NCI-H345 treated with DMSO at 0.1 percent for 48 hours (cell line): ENCODE results near the gene TBC1D20.
A peak's percentile ranks its signal among the peaks of the same experiment; 100 is the strongest.

Experiments
- DNase-seq: peaks from one replicate; lab custom pipeline; 2025; ENCODE audit not compliant: unreplicated experiment; lab: John Stamatoyannopoulos, UW

TBC1D20 gene

GRCh38 chr20:438571-439469, 23.5 kb downstream of the TBC1D20 start:
- DNase-seq: no peak

GRCh38 chr20:437787-438486, 24.4 kb downstream of the TBC1D20 start:
- no peak for DNase-seq

- no peak for DNase-seq
These were observed 25.9 kb downstream of the TBC1D20 start for GRCh38 chr20:436476-436875.

GRCh38 chr20:435558-435957, 26.8 kb downstream of the TBC1D20 start:
- no peak for DNase-seq

GRCh38 chr20:434661-435419, 27.5 kb downstream of the TBC1D20 start:
- DNase-seq: no peak

- DNase-seq: no peak
These were observed 28.1 kb downstream of the TBC1D20 start for GRCh38 chr20:434221-434620.

- DNase-seq: no peak
These were observed 28.9 kb downstream of the TBC1D20 start for GRCh38 chr20:433300-433975.

GRCh38 chr20:432677-433299, 29.5 kb downstream of the TBC1D20 start:
- no peak for DNase-seq

- DNase-seq: no peak
These were observed 30.1 kb downstream of the TBC1D20 start for GRCh38 chr20:432208-432607.

GRCh38 chr20:431012-431904, 31.1 kb downstream of the TBC1D20 start:
- DNase-seq: peak; percentile 46

- no peak for DNase-seq
These were observed 32.0 kb downstream of the TBC1D20 start for GRCh38 chr20:430091-430999.

- no peak for DNase-seq
These were observed 33.6 kb downstream of the TBC1D20 start for GRCh38 chr20:428658-429200.

- DNase-seq: no peak
These were observed 34.3 kb downstream of the TBC1D20 start for GRCh38 chr20:427849-428657.

- DNase-seq: no peak
These were observed 34.9 kb downstream of the TBC1D20 start for GRCh38 chr20:427401-427800.

- DNase-seq: no peak
These were observed 35.8 kb downstream of the TBC1D20 start for GRCh38 chr20:426566-426965.

- DNase-seq: no peak
These were observed 40.6 kb downstream of the TBC1D20 start for GRCh38 chr20:421685-422250.
